ENCODE measurements around the gene RELN. TPM values are rescaled to one million over a fixed set of nuclear protein-coding genes. Genes with fewer than 3 reads are reported as not detected.

The RELN gene
- total and polyA plus RNA-seq, 2 of the 13 experiments (the other 11 are each of a cell fraction or from before 2014, with no cell fraction given): 315 to 332 TPM

DNA sequence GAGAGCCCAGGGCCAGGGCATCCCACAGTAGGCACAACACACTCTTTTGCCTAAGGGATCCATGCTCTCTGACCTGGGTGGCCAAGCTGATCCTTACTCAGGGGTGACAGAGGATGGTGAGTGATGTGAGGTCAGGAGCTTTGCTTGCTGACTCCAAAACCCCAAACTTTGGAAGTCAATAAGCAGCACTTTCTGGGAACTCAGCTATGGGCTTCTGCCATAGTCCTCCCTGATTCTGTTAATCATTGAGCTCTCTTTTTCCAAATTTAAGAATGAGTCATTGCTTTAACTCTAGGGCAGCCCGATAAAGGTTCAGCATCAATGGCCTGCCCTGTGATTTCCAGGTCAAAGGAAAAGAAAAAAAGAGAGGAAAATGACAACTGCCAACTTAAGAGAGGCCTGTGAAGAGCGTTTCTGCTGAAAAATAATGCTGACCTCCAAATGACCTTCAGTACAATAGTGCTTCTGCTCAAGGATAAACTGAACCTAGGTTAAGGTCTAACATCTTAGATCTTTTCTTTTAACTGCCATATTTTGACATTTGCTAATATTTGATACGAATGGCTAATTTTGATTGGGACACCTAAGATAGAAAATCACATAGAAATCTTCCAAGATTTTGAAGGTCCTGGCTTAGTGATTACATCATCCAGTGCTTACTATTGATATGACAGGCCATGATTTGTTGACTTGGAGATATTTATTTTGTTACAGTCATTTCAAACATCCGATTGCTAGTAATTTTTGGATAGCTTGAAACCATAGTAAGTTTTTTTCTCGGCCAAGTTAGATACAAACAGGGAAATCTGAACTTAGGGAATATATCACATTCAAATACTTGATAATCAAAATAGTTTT lies 20.8 kb upstream of the RELN start (continued):
- TF ChIP-seq, protein P1, sequence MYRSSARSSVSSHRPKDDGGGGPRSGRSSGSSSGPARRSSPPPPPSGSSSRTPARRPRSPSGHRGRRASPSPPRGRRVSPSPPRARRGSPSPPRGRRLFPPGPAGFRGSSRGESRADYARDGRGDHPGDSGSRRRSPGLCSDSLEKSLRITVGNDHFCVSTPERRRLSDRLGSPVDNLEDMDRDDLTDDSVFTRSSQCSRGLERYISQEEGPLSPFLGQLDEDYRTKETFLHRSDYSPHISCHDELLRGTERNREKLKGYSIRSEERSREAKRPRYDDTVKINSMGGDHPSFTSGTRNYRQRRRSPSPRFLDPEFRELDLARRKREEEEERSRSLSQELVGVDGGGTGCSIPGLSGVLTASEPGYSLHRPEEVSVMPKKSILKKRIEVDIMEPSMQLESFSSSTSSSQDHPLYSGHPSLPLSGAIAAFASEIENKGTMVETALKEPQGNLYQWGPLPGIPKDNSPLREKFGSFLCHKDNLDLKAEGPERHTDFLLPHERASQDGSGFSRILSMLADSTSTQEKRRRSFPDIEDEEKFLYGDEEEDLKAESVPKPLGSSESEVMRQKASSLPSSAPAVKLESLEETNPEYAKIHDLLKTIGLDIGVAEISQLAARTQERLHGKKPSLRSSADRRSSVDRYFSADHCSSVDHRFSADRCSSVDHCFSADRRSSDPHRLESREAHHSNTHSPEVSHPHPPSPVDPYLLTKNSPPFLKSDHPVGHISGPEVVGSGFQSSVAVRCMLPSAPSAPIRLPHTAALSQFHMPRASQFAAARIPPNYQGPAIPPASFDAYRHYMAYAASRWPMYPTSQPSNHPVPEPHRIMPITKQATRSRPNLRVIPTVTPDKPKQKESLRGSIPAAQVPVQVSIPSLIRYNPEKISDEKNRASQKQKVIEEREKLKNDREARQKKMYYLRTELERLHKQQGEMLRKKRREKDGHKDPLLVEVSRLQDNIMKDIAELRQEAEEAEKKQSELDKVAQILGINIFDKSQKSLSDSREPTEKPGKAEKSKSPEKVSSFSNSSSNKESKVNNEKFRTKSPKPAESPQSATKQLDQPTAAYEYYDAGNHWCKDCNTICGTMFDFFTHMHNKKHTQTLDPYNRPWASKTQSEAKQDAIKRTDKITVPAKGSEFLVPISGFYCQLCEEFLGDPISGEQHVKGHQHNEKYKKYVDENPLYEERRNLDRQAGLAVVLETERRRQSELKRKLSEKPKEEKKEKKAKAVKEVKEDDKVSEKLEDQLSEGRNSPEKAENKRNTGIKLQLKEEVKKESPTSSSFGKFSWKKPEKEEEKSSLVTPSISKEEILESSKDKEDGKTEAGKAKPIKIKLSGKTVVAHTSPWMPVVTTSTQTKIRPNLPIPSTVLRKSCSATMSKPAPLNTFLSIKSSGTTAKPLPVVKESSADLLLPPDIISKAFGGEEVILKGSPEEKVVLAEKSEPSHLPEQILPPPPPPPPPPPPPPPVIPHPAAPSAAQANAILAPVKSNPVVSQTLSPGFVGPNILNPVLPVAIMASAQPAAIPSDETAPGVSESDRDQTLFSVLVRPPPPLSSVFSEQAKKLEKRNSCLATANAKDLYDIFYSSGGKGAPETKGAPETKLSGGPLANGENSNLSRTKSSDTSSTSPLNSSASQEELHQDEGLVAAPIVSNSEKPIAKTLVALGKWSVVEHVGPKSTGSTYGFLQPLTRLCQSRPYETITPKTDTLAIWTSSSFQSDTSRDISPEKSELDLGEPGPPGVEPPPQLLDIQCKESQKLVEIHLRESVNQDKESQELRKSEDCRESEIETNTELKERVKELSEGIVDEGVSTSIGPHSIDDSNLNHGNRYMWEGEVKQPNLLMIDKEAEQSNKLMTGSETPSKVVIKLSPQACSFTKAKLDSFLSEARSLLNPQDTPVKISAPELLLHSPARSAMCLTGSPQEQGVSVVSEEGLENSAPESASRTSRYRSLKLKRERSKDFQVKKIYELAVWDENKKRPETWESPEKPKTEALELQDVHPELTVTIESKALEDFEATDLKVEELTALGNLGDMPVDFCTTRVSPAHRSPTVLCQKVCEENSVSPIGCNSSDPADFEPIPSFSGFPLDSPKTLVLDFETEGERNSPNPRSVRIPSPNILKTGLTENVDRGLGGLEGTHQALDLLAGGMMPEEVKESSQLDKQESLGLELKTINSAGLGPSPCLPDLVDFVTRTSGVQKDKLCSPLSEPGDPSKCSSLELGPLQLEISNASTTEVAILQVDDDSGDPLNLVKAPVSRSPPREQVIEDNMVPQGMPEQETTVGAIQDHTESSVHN (CRISPR knock-in tag; IDR thresholded peaks at IDR 0.05): no peak
- TF ChIP-seq BCL6 (CRISPR knock-in tag; IDR thresholded peaks at IDR 0.05): peak; percentile 41; the same call in 1 of the 2 replicates
- TF ChIP-seq, protein P2, sequence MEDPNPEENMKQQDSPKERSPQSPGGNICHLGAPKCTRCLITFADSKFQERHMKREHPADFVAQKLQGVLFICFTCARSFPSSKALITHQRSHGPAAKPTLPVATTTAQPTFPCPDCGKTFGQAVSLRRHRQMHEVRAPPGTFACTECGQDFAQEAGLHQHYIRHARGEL (CRISPR knock-in tag; IDR thresholded peaks at IDR 0.05): no peak
- no peak for TF ChIP-seq ZNF569 (CRISPR knock-in tag; IDR thresholded peaks at IDR 0.05; ENCODE audit: borderline replicate concordance)
- TF ChIP-seq, protein P3, sequence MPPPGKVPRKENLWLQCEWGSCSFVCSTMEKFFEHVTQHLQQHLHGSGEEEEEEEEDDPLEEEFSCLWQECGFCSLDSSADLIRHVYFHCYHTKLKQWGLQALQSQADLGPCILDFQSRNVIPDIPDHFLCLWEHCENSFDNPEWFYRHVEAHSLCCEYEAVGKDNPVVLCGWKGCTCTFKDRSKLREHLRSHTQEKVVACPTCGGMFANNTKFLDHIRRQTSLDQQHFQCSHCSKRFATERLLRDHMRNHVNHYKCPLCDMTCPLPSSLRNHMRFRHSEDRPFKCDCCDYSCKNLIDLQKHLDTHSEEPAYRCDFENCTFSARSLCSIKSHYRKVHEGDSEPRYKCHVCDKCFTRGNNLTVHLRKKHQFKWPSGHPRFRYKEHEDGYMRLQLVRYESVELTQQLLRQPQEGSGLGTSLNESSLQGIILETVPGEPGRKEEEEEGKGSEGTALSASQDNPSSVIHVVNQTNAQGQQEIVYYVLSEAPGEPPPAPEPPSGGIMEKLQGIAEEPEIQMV (CRISPR knock-in tag; IDR thresholded peaks at IDR 0.05; ENCODE audit: low read depth): no peak
- no peak for TF ChIP-seq SYNCRIP (IDR thresholded peaks at IDR 0.05; ENCODE audit: insufficient read depth, low read depth, low read length)
- no peak for TF ChIP-seq ATRX (CRISPR knock-in tag; IDR thresholded peaks at IDR 0.05; ENCODE audit: borderline replicate concordance)
- TF ChIP-seq SNRNP70 (IDR thresholded peaks at IDR 0.05; ENCODE audit: low read depth, low read length): no peak
- no peak for TF ChIP-seq ZNF343 (CRISPR knock-in tag; IDR thresholded peaks at IDR 0.05)
- peak; percentile 91 for TF ChIP-seq FOSL2 (CRISPR knock-in tag; IDR thresholded peaks at IDR 0.05)
- TF ChIP-seq CEBPG (CRISPR knock-in tag; IDR thresholded peaks at IDR 0.05): peak; percentile 70
- TF ChIP-seq, protein P4, sequence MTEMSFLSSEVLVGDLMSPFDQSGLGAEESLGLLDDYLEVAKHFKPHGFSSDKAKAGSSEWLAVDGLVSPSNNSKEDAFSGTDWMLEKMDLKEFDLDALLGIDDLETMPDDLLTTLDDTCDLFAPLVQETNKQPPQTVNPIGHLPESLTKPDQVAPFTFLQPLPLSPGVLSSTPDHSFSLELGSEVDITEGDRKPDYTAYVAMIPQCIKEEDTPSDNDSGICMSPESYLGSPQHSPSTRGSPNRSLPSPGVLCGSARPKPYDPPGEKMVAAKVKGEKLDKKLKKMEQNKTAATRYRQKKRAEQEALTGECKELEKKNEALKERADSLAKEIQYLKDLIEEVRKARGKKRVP (CRISPR knock-in tag; IDR thresholded peaks at IDR 0.05): peak in 1 of 2 experiments; percentile 88; a peak in 2 of 4 replicates
- TF ChIP-seq XBP1 (CRISPR knock-in tag; IDR thresholded peaks at IDR 0.05): no peak
- TF ChIP-seq ZNF598 (CRISPR knock-in tag; IDR thresholded peaks at IDR 0.05; ENCODE audit: borderline replicate concordance): no peak
- TF ChIP-seq RAD21 (CRISPR knock-in tag; IDR thresholded peaks at IDR 0.05): no peak
- no peak for TF ChIP-seq MYNN (CRISPR knock-in tag; IDR thresholded peaks at IDR 0.05; ENCODE audit: low read depth)
- TF ChIP-seq ZNF329 (CRISPR knock-in tag; IDR thresholded peaks at IDR 0.05; ENCODE audit: low read depth): no peak
- TF ChIP-seq NFIC (IDR thresholded peaks at IDR 0.05; ENCODE audit: low read length): 0 out of 2 replicates have a peak, but pooled peaks have one; percentile 23
